Astrocyte of the cerebellum (primary cell): ENCODE results near the gene CLEC17A.
"Not testable (repeated sequence)": the region's sequence is repeated elsewhere in the genome, so short reads cannot be mapped to it uniquely, and the experiment has no call there.

Experiments
- DNase-seq: peaks from one replicate; pipeline ENCODE4 v3.0.0-alpha.2; 2011; ENCODE audit warnings: low read depth
- H3K4me3 ChIP-seq: 2 replicates; pipeline ENCODE4 v1.5.1; 2011; ENCODE audit warnings: mild to moderate bottlenecking, low read depth, low read length, moderate library complexity
- in situ Hi-C: cut with HindIII; loops from 2 replicates; pipeline ENCODE4 v1.10.0; 2017; ENCODE audit warnings: low sequenced_read_pairs
- TF ChIP-seq, protein P1 (sequence below): IDR thresholded peaks from 2 replicates; pipeline ENCODE4 v1.5.1; 2012; ENCODE audit warnings: low read length, low read depth, moderate library complexity, mild to moderate bottlenecking; ENCODE audit errors: missing control alignments

The CLEC17A gene

DNA sequence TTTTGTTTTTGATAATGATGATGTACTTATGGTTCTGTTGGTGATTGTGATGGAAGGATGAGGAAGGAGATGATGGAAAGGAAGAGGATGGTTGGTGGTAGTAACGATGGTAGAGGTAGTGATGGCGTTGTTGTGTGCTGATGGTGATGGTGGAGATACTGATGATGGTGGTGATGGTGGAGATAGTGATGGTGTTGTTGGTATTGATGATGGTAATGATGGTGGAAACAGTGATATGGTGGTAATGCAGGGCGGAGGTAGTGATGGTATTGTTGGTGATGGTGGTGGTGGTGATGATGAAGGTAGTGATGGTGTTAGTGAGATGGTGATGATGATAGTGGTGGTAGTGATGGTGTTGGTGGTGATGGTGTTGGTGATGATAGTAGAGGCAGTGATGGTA lies 12.7 kb downstream of the CLEC17A start:
- in situ Hi-C loops = no loop called here
- DNase-seq = no peak
- TF ChIP-seq, protein P1, sequence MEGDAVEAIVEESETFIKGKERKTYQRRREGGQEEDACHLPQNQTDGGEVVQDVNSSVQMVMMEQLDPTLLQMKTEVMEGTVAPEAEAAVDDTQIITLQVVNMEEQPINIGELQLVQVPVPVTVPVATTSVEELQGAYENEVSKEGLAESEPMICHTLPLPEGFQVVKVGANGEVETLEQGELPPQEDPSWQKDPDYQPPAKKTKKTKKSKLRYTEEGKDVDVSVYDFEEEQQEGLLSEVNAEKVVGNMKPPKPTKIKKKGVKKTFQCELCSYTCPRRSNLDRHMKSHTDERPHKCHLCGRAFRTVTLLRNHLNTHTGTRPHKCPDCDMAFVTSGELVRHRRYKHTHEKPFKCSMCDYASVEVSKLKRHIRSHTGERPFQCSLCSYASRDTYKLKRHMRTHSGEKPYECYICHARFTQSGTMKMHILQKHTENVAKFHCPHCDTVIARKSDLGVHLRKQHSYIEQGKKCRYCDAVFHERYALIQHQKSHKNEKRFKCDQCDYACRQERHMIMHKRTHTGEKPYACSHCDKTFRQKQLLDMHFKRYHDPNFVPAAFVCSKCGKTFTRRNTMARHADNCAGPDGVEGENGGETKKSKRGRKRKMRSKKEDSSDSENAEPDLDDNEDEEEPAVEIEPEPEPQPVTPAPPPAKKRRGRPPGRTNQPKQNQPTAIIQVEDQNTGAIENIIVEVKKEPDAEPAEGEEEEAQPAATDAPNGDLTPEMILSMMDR = no peak
- H3K4me3 ChIP-seq = no peak overlapping the region

DNA sequence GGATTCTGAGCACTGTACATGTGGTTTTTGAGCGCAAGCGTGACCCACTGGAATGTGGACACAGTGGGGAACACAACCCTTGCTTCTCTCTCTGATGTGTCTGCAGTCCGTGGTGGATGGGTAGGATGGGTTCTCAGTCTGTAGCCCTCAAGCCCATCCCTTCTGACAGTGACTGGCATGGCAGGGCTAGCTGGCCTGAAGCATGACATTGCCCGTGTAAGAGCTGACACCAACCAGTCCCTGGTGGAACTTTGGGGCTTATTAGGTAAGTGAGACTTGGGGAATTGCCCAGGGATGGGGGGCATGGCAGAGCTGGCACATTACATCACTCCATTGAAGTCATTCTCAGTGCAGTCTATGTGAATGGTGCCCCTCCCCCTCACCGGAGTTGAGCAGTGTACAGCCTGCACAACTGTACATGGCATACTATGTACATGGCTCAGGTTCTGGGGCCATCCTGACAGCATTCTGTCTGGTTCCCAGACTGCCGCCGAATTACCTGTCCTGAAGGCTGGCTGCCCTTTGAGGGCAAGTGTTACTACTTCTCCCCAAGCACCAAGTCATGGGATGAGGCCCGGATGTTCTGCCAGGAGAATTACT lies 16.8 kb downstream of the CLEC17A start:
- TF ChIP-seq, protein P1 = no peak
- H3K4me3 ChIP-seq = no peak overlapping the region
- in situ Hi-C loops = no loop called here
- no peak for DNase-seq

DNA sequence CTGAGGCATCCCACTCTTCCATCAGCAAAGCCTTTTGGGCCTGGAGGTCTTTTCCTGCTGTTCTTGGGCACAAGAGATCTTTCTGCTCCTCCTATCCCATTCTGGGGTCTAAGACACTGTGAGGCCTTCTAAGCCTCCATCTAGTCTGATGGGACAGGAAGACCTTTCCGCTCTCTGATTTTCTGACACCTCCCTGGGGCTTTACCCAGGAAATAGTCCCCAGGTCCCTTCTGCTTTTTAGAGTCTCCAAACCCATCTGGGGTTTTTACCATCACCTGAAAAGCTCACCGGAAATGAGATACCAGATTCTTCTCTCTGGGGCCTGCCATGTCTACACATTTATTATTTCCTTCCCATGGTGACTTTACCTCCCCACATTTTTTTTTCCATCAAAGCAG lies 21.1 kb downstream of the CLEC17A start:
- DNase-seq = no peak
- TF ChIP-seq, protein P1 = no peak
- in situ Hi-C loops = no loop called here
- no peak overlapping the region for H3K4me3 ChIP-seq

DNA sequence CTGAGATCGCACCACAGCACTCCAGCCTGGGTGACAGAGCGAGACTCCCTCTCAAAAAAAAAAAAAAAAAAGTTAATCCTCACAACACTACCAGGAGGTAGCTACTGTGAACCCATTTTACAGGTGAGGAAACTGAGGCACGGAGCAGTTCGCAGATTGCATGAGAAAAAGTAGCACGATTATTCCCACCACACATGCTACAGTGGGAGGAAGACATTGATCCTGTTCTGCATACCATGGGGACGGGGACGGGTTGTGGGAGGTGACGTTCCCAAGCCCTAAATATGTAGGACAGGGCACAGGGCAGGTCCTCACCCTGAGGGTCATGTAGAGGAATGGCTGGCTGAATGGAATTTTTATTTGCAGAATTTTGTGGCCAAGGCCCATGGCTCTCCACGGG lies 23.7 kb downstream of the CLEC17A start:
- in situ Hi-C loops = no loop called here
- no peak overlapping the region for H3K4me3 ChIP-seq
- DNase-seq = no peak
- TF ChIP-seq, protein P1 = no peak

DNA sequence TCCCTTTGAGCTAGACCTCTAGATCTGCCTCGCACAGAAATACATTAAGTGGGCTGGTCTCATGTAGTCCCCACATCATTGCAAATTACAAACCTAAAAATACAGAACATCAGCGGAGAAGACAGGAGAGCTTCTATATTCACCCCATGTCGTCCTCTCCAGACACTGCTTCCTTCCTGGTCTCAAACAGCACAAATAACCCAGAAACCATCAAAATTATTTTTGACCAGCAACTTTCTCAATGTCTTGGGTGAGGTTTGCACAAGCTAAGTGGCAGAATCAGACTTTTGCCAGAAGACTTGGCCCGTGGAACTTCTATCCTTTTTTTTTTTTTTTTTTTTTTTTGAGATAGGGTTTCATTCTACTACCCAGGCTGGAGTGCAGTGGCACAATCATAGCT lies 28.2 kb downstream of the CLEC17A start:
- in situ Hi-C loops = no loop called here

DNA sequence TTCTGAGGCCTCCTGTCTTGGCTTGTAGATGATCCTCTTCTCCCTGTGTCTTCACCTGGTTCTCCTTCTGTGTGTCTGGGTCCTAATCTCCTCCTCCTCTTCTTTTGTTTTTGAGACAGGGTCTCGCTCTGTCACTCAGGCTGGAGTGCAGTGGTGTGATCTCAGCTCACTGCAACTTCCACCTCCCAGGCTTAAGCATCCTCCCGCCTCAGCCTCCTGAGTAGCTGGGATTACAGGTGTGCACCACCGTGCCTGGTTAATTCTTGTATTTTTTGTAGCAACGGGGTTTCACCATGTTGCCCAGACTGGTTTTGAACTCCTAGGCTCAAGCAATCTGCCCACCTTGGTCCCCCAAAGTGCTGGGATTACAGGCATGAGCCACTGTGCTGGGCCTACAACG lies 29.4 kb downstream of the CLEC17A start:
- in situ Hi-C loops, DNase-seq, H3K4me3 ChIP-seq: not testable (repeated sequence)

More for the DNA sequence above, 28.2 kb downstream of the CLEC17A start:
- no peak for DNase-seq
- TF ChIP-seq, protein P1 = no peak
- H3K4me3 ChIP-seq = no peak overlapping the region

DNA sequence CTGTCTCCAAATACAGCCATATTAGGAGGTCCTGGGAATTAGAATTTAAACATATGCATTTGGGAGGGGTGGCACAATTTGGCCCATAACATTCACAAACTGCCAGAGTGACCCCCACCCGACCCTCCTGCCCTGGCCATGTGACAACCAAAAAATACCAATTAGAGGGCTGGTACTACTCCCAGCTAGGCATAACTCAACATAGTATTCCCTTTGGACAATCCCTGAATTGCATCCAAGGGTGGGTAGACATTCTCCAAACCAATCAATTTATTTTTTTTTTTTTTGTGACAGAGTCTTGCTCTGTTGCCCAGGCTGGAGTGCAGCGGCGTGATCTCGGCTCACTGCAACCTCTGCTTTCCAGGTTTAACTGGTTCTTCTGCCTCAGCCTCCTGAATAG lies 29.8 kb downstream of the CLEC17A start:
- TF ChIP-seq, protein P1 = no peak
- DNase-seq = no peak
- H3K4me3 ChIP-seq = no peak overlapping the region
- in situ Hi-C loops = no loop called here

DNA sequence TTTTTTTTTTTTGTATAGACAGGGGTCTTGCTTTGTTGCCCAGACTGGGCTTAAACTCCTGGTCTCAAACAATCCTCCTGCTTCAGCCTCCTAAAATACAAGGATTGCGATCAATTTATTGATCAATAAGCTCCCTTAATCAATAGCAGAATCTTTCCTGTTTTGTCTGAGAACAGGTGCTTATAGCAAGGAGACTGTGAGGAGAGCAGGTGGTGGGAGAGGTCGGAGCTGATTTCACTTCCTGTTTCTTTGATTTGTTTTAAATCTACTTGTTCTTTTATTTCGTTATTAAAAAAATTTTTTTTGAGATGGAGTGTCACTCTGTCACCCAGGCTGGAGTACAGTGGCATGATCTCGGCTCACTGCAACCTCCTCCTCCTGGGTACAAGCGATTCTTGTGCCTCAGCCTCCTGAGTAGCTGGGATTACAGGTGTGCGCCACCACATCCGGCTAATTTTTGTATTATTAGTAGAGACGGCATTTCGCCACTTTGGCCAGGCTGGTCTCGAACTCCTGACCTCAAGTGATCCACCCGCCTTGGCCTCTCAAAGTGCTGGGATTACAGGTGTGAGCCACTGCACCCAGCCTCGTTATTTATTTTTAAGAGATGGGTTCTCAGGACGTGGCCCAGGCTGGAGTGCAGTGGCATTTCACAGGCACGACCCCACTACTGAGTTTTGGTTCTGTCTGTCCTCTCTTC lies 30.7 kb downstream of the CLEC17A start:
- H3K4me3 ChIP-seq, DNase-seq, in situ Hi-C loops: not testable (repeated sequence)
